ENCODE data around the gene FGF12. TPM values are rescaled to one million over a fixed set of nuclear protein-coding genes. Genes with fewer than 3 reads are reported as not detected.

FGF12 gene
- total RNA-seq, 1 experiment from 2014 or later: 0.51 TPM

DNA sequence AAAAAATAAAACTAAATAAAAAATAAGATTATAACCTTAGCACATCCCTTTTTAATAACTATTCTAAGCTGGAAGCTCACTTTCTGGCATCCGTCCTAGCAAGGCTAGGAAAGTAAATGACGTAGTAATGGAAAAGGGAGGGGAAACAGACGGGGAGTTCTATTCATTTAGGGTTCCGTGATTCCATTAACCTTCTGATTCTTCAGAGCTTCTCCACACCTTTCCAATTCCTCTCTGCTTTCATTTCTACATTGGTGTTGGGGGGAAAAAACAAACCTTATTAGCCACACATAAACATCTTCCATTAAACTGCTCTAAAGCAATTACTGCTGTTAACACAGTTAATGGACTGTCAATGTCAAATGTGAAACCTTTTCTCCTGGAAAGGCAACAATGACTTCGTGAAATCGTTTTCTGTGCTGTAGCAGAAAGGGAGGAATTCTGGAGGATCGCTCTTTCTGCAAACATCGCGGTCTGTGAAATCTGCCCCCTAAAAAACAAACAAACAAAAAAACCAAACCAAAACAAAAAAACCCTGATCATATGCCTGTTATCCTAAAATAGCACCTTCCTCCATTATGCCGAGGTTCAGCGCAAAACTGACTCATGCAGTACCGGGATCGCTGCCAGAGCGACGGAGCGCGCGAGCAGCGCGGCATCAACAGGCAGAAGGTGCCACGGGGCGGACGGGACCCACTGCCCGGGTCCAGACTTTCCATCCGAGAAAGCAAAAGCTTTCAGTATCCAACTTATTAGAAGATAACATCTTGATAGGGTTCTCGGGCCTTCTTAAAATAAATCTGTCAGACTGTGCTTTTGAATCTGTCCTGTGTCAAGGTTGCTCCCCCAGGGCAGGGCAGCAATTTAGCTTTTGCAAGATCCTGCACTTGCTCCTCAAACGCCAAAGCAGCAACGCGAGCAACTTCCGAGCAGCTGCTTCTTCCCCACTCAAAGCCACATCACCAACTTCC, 156.2 kb downstream of the FGF12 start:
- H3K4me3 ChIP-seq (ENCODE audit: low read depth in 2 of 2, low read length in 2 of 2): peak overlapping the region; percentile 31 to 54
- POLR2A ChIA-PET: no interaction called here
- in situ Hi-C loops (cut with HindIII; ENCODE audit: low pct_unique_long_range_greater_than_20kb, low sequenced_read_pairs) (no loop called here), intact Hi-C loops (cut with micrococcal nuclease; ENCODE audit: unreplicated experiment) (loop anchor here (5.0 kb wide), 1 partner anchor 471 kb away; no protein-coding TSS in a partner anchor)
- DNase-seq (ENCODE audit: low read depth, low spot score) (peak; percentile 17), ATAC-seq (peak; percentile 87)
- no peaks in the 10 kb centered on the region for H3K36me3 ChIP-seq (ENCODE audit: control insufficient read depth, insufficient read depth, low read length)
- no peak overlapping the region for H3K27ac ChIP-seq (ENCODE audit: low read length)
- H3K4me1 ChIP-seq (ENCODE audit: control insufficient read depth, insufficient read depth, low read length): peaks cover 5% of the 10 kb centered on the region; the same call in 1 of the 2 replicates
- TF ChIP-seq POLR2AphosphoS5 (IDR thresholded peaks at IDR 0.05; ENCODE audit: low read depth, low read length): no peak
- TF ChIP-seq, protein P1, sequence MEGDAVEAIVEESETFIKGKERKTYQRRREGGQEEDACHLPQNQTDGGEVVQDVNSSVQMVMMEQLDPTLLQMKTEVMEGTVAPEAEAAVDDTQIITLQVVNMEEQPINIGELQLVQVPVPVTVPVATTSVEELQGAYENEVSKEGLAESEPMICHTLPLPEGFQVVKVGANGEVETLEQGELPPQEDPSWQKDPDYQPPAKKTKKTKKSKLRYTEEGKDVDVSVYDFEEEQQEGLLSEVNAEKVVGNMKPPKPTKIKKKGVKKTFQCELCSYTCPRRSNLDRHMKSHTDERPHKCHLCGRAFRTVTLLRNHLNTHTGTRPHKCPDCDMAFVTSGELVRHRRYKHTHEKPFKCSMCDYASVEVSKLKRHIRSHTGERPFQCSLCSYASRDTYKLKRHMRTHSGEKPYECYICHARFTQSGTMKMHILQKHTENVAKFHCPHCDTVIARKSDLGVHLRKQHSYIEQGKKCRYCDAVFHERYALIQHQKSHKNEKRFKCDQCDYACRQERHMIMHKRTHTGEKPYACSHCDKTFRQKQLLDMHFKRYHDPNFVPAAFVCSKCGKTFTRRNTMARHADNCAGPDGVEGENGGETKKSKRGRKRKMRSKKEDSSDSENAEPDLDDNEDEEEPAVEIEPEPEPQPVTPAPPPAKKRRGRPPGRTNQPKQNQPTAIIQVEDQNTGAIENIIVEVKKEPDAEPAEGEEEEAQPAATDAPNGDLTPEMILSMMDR (IDR thresholded peaks at IDR 0.05): no peak
- no peak for TF ChIP-seq TCF7L2 (IDR thresholded peaks at IDR 0.05; ENCODE audit: low read depth, low read length)
- TF ChIP-seq, protein P2, sequence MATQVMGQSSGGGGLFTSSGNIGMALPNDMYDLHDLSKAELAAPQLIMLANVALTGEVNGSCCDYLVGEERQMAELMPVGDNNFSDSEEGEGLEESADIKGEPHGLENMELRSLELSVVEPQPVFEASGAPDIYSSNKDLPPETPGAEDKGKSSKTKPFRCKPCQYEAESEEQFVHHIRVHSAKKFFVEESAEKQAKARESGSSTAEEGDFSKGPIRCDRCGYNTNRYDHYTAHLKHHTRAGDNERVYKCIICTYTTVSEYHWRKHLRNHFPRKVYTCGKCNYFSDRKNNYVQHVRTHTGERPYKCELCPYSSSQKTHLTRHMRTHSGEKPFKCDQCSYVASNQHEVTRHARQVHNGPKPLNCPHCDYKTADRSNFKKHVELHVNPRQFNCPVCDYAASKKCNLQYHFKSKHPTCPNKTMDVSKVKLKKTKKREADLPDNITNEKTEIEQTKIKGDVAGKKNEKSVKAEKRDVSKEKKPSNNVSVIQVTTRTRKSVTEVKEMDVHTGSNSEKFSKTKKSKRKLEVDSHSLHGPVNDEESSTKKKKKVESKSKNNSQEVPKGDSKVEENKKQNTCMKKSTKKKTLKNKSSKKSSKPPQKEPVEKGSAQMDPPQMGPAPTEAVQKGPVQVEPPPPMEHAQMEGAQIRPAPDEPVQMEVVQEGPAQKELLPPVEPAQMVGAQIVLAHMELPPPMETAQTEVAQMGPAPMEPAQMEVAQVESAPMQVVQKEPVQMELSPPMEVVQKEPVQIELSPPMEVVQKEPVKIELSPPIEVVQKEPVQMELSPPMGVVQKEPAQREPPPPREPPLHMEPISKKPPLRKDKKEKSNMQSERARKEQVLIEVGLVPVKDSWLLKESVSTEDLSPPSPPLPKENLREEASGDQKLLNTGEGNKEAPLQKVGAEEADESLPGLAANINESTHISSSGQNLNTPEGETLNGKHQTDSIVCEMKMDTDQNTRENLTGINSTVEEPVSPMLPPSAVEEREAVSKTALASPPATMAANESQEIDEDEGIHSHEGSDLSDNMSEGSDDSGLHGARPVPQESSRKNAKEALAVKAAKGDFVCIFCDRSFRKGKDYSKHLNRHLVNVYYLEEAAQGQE (IDR thresholded peaks at IDR 0.05; ENCODE audit: insufficient read depth in 1 of 2, low read depth in 2 of 2, low read length in 1 of 2): no peak
- TF ChIP-seq SIN3A (IDR thresholded peaks at IDR 0.05; ENCODE audit: borderline replicate concordance, insufficient read depth, low read depth, low read length): no peak
- no TSS peak for BruUV-seq (replicated peaks)
- peaks cover 5% of the 10 kb centered on the region for H3K27me3 ChIP-seq (ENCODE audit: control insufficient read depth, insufficient read depth, low read length)
- H3K9me3 ChIP-seq (ENCODE audit: control insufficient read depth, insufficient read depth, low read depth, low read length): no peaks in the 10 kb centered on the region
- CTCF ChIA-PET: interaction anchor here (0.6 to 0.7 kb wide), 2 partner anchors 13 to 66 kb away, joined by 3 read pairs; no protein-coding TSS in a partner anchor

DNA sequence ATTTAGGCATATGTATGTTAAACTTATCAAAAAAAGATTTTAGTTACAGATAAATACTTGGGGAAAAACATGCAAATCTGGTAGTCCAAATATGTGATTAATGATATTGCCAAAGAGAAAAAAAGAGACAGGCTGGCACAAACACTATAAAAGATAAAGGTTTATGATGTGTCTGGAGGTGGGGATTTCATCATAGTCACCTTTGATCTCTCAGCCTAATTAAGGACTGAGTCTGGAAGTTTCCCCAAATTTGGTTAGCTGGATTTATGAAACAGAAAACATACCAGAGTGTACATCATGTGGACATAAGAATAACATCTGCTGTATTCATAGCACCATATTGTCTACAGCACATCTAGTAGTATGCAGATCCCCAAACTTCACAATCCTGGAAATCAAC, 157.0 kb downstream of the FGF12 start:
- ATAC-seq (no peak), DNase-seq (ENCODE audit: low read depth, low spot score) (no peak)
- Histone ChIP-seq H3K4me1 (ENCODE audit: control insufficient read depth, insufficient read depth, low read length) (peaks cover 5% of the 10 kb centered on the region; the same call in 1 of the 2 replicates), H3K27me3 (ENCODE audit: control insufficient read depth, insufficient read depth, low read length) (peaks cover 5% of the 10 kb centered on the region), H3K4me3 (ENCODE audit: low read depth in 2 of 2, low read length in 2 of 2) (no peak overlapping the region), H3K9me3 (ENCODE audit: control insufficient read depth, insufficient read depth, low read depth, low read length) (no peaks in the 10 kb centered on the region), H3K36me3 (ENCODE audit: control insufficient read depth, insufficient read depth, low read length) (no peaks in the 10 kb centered on the region), H3K27ac (ENCODE audit: low read length) (no peak overlapping the region)
- ChIA-PET CTCF (no interaction called here), POLR2A (no interaction called here)
- TF ChIP-seq TCF7L2 (IDR thresholded peaks at IDR 0.05; ENCODE audit: low read depth, low read length) (no peak), SIN3A (IDR thresholded peaks at IDR 0.05; ENCODE audit: borderline replicate concordance, insufficient read depth, low read depth, low read length) (no peak), POLR2AphosphoS5 (IDR thresholded peaks at IDR 0.05; ENCODE audit: low read depth, low read length) (no peak)
- TF ChIP-seq, protein P1 (IDR thresholded peaks at IDR 0.05): no peak
- TF ChIP-seq, protein P2 (IDR thresholded peaks at IDR 0.05; ENCODE audit: insufficient read depth in 1 of 2, low read depth in 2 of 2, low read length in 1 of 2): no peak
- intact Hi-C loops (cut with micrococcal nuclease; ENCODE audit: unreplicated experiment): loop anchor here (5.0 kb wide), 1 partner anchor 472 kb away; no protein-coding TSS in a partner anchor
- in situ Hi-C loops (cut with HindIII; ENCODE audit: low pct_unique_long_range_greater_than_20kb, low sequenced_read_pairs): no loop called here
- BruUV-seq (replicated peaks): no TSS peak

All from Panc1 (cell line).